Tibial artery (tissue), 4 donors: ENCODE data around the gene MED12L.

ENCODE experiments used
- DNase-seq, 2 donors: peaks; one replicate each; pipeline ENCODE4 v3.0.0-alpha.2; 2019
- H3K27ac ChIP-seq, 2 donors: fragments of 200-600 bp; sonication (generic) in 1 of 2; 1 replicate in 1 of 2; 2 replicates in 1 of 2; pipeline ENCODE4 v1.5.1; 2018 to 2019; ENCODE audit warnings: mild to moderate bottlenecking in 1 of 2
- H3K27me3 ChIP-seq, 2 donors: fragments of 200-600 bp; sonication (generic) in 1 of 2; one replicate each; pipeline versions ENCODE4 v1.5.1 to v1.6.0; 2016 to 2019
- H3K36me3 ChIP-seq, 3 donors: fragments of 200-600 bp; sonication (generic) in 2 of 3; one replicate each; pipeline ENCODE4 v1.5.1; 2016 to 2019; ENCODE audit warnings: mild to moderate bottlenecking in 2 of 3
- H3K4me1 ChIP-seq, 4 donors: fragments of 200-600 bp; sonication (generic) in 2 of 4; 1 replicate in 3 of 4; 2 replicates in 1 of 4; pipeline ENCODE4 v1.5.1; 2016 to 2019
- H3K4me3 ChIP-seq, 2 donors: fragments of 200-600 bp; sonication (generic) in 1 of 2; 1 replicate in 1 of 2; 2 replicates in 1 of 2; pipeline ENCODE4 v1.5.1; 2018 to 2019; ENCODE audit warnings: mild to moderate bottlenecking in 2 of 2
- H3K9me3 ChIP-seq, 3 donors: fragments of 200-600 bp; sonication (generic) in 1 of 3; one replicate each; pipeline ENCODE4 v1.5.1; 2016 to 2019
- CTCF ChIP-seq, 2 experiments: fragments of 200-600 bp in 1 of 2; fragments of 450-650 bp in 1 of 2; IDR thresholded peaks; one replicate each; pipeline ENCODE4 v1.5.1; 2017 to 2019; ENCODE audit warnings: antibody characterized with exemption in 2 of 2, mild to moderate bottlenecking in 1 of 2, moderate library complexity in 1 of 2
- intact Hi-C: fragments of 100-400 bp; cut with DNase I; formaldehyde crosslinking; loops from one replicate; pipeline ENCODE4 v1.15.0; 2023; ENCODE audit warnings: low total_unique reads

Gene MED12L

GRCh38 chr3:151445273-151446001, 360.0 kb downstream of the MED12L start:
- Histone ChIP-seq H3K36me3 (no peaks in the 10 kb centered on the region), H3K9me3 (no peaks in the 10 kb centered on the region), H3K4me3 (no peak overlapping the region), H3K4me1 (no peaks in the 10 kb centered on the region), H3K27ac (no peak overlapping the region), H3K27me3 (no peaks in the 10 kb centered on the region)
- TF ChIP-seq CTCF (IDR thresholded peaks at IDR 0.05): no peak
- DNase-seq: peak in 1 of 2 donors; percentile 55
- intact Hi-C loops: no loop called here

GRCh38 chr3:151446002-151446340, 360.5 kb downstream of the MED12L start:
- intact Hi-C loops: no loop called here

GRCh38 chr3:151452368-151452767, 366.9 kb downstream of the MED12L start:
- Histone ChIP-seq H3K4me3 (no peak overlapping the region), H3K36me3 (no peaks in the 10 kb centered on the region), H3K27ac (no peak overlapping the region), H3K27me3 (no peaks in the 10 kb centered on the region), H3K4me1 (no peaks in the 10 kb centered on the region), H3K9me3 (no peaks in the 10 kb centered on the region)
- DNase-seq: no peak
- intact Hi-C loops: no loop called here
- no peak for TF ChIP-seq CTCF (IDR thresholded peaks at IDR 0.05)

More at GRCh38 chr3:151446002-151446340, 360.5 kb downstream of the MED12L start:
- Histone ChIP-seq H3K4me3 (no peak overlapping the region), H3K27me3 (no peaks in the 10 kb centered on the region), H3K27ac (no peak overlapping the region), H3K4me1 (no peaks in the 10 kb centered on the region), H3K36me3 (no peaks in the 10 kb centered on the region), H3K9me3 (no peaks in the 10 kb centered on the region)
- TF ChIP-seq CTCF (IDR thresholded peaks at IDR 0.05): no peak
- DNase-seq: no peak

DNA sequence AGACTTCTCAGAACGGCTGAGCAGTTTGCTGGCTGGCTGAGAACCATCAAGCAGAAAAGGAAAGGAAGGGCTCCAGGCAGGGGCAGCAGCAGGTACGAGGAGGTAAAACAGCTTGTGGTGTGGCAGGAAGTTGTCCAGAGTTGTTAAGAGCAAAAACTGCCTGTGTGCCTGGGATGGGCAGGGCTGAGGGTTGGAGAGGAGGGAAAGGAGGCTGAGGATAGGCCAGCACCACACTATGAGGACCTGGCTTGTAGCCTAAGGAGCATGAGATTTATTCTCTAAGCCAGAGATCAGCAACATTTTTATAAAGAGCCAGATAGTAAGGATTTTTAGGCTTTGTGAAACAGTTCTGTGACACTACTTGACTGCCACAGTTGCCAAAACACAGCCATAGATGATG, 367.4 kb downstream of the MED12L start:
- Histone ChIP-seq H3K4me1 (no peaks in the 10 kb centered on the region), H3K4me3 (no peak overlapping the region), H3K27me3 (no peaks in the 10 kb centered on the region), H3K27ac (no peak overlapping the region), H3K9me3 (no peaks in the 10 kb centered on the region), H3K36me3 (no peaks in the 10 kb centered on the region)
- no peak for TF ChIP-seq CTCF (IDR thresholded peaks at IDR 0.05)
- intact Hi-C loops: no loop called here
- DNase-seq: no peak

- no peak for DNase-seq
- H3K4me1 ChIP-seq: peaks cover 0 to 6% (median 3%) of the 10 kb centered on the region in 4 donors
- H3K27me3 ChIP-seq: peaks cover 0 to 5% of the 10 kb centered on the region in 2 donors
- H3K4me3 ChIP-seq: no peak overlapping the region
- no peaks in the 10 kb centered on the region for H3K36me3 ChIP-seq
- no peaks in the 10 kb centered on the region for H3K9me3 ChIP-seq
- no peak for TF ChIP-seq CTCF (IDR thresholded peaks at IDR 0.05)
- H3K27ac ChIP-seq: no peak overlapping the region
- intact Hi-C loops: no loop called here
Measured at GRCh38 chr3:151456065-151456464, 370.6 kb downstream of the MED12L start.
